Fibroblast of pulmonary artery (primary cell): ENCODE results near the gene B4GAT1.
"Not testable (repeated sequence)": the region's sequence is repeated elsewhere in the genome, so short reads cannot be mapped to it uniquely, and the experiment has no call there.

Experiments used
- DNase-seq: peaks from one replicate; pipeline ENCODE4 v3.0.0-alpha.2; 2010; ENCODE audit warnings: low read depth
- H3K4me3 ChIP-seq: replicated peaks from 2 replicates; pipeline ENCODE4 v1.5.1; 2011; ENCODE audit warnings: low read depth, mild to moderate bottlenecking, control low read depth, low read length, moderate library complexity
- CTCF ChIP-seq: IDR thresholded peaks from 2 replicates; pipeline ENCODE4 v1.5.1; 2011; ENCODE audit warnings: mild to moderate bottlenecking, control low read depth, low read length, inconsistent platforms; ENCODE audit errors: missing control alignments

B4GAT1 gene

GRCh38 chr11:66323684-66324083, 23.7 kb downstream of the B4GAT1 start:
- no peak overlapping the region for H3K4me3 ChIP-seq
- no peak for TF ChIP-seq CTCF

DNA sequence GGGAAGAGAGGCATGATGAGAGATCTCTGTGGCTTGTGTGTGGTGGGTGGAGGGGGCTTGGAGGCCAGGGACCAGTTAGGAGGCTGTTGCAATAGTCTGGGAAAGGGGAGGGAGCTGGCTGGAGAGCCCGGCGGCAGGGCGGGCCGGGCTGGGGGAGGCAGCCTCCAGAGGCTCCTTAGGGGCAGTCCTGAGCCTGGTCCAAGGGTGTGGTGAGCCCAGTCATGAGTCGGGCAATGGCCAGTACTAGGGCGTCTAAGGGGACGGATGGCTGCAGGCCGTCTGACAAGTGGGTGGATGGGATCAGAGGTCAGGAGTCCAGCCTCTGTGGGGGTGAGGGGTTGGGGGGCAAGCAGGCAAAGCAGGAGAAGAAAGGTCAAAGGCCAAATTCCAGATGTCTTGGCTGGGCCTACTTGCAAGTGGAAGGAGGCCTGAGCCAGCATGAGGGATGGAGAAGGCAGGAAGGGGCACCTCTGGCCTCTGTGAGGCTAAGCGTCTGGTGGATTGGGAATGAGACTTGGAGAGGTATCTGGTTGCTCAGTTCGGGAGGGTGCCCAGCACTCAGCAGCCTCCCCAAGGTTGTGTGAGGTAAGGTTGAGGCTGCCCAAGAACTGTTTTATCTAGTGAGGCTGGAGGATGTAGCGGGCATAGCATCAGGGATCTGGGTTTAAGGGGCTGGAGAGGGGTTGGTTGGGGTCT, 24.5 kb downstream of the B4GAT1 start:
- peak; percentile 67 for DNase-seq
- H3K4me3 ChIP-seq: no peak overlapping the region
- TF ChIP-seq CTCF: no peak

More at GRCh38 chr11:66323684-66324083, 23.7 kb downstream of the B4GAT1 start:
- DNase-seq: no peak

DNA sequence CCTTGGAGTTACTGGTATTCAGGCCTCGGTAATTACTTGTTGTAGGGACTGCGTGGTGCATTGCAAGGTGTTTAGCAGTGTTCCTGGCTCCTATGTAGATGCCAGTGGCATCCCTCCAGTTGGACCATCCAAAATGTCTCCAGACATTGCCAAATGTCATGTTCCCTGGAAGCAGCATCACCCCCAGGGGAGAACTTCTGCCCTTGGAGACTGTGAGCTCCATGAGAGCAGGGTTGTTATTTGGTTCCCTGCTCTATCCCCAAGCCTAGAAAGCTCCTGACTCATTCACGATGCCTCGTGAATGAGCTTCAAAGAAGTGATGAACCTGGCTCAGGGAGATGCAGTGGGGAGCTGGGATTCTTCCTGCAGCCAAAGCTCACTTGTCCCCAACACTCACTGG, 25.8 kb downstream of the B4GAT1 start:
- no peak for TF ChIP-seq CTCF
- H3K4me3 ChIP-seq: no peak overlapping the region

DNA sequence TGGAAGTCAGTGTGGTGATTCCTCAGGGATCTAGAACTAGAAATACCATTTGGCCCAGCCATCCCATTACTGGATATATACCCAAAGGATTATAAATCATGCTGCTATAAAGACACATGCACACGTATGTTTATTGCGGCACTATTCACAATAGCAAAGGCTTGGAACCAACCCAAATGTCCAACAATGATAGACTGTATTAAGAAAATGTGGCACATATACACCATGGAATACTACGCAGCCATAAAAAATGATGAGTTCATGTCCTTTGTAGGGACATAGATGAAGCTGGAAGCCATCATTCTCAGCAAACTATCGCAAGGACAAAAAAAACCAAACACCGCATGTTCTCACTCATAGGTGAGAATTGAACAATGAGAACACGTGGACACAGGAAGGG, 26.7 kb downstream of the B4GAT1 start:
- H3K4me3 ChIP-seq, DNase-seq: not testable (repeated sequence)

More for the DNA sequence above, 25.8 kb downstream of the B4GAT1 start:
- no peak for DNase-seq

DNA sequence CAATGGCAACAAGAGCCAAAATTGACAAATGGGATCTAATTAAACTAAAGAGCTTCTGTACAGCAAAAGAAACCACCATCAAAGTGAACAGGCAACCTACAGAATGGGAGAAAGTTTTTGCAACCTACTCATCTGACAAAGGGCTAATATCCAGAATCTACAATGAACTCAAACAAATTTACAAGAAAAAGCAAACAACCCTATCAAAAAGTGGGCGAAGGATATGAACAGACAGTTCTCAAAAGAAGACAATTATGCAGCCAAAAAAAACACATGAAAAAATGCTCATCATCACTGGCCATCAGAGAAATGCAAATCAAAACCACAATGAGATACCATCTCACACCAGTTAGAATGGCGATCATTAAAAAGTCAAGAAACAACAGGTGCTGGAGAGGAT, 27.1 kb downstream of the B4GAT1 start:
- DNase-seq, H3K4me3 ChIP-seq: not testable (repeated sequence)

DNA sequence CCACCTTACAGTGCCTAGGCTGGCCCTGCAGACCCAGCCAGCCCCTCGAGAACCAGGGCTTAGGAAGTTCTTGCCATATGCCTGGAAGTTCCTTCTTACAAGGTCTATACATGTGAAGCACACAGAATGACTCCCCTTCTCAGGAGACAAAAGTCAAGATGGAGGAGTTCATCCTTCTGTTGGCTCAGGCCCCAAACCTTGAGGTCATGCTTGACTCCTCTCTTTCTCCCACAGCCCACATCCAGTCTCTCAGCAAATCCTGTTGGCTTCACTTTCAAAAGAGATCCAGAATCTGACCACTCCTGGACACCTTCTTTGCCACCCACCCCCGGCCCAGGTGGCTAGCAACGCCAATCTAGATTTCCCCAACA, 28.8 kb downstream of the B4GAT1 start:
- DNase-seq: no peak
- no peak overlapping the region for H3K4me3 ChIP-seq
- no peak for TF ChIP-seq CTCF

DNA sequence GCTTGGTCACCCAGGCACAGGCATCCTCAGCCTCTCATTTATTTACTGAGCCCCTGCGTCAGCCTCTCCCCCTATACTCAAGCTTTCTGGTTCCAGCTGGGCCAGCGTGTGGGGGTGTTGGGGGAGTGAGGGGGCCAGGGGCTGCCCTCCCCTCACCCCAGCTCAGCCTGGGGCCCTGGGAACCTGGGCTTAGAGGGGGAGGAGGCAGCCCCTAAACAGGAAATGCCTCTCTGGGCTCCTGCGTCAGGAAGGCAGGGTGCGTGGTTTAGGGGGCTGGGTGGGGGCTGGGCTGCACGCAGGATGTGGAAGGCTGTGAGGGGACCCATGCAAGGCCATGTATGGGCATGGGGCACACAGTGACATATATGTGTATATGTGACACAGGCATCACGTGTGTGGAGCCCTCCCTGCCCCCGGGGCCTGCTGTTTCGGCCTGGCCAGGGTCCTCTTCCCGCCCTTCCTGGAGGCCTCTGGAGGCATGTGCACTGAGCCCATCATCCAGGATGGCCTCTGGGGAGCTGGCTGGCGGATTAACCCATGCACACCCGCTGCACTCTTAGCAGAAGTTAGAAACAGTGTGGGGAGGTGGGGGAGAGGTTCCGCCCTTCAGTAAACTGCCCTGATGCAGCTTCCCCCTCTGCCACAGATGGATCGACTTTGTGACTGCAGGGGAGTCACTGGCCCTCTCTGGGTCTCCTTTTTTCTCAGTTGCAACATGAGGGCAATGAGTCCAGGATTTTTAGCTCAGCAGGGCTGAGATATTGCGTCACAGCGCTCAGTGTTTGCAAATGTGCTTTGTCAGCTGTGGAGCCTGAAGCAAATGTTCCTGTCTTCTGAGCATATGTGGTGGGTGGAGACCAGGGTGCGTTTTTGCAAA, 29.5 kb downstream of the B4GAT1 start:
- TF ChIP-seq CTCF: no peak
- DNase-seq: peak; percentile 96
- no peak overlapping the region for H3K4me3 ChIP-seq

GRCh38 chr11:66317322-66317722, 30.1 kb downstream of the B4GAT1 start:
- peak overlapping the region; percentile 7 for H3K4me3 ChIP-seq
- no peak for TF ChIP-seq CTCF
- DNase-seq: peak; percentile 78
